GM21737 (cell line): ENCODE measurements around the gene ARHGAP6.

Experiments
- ATAC-seq: cut with Tn5 transposase; IDR thresholded peaks from one replicate; pipeline ENCODE4 v1.9.1; 2021; ENCODE audit warnings: mild to moderate bottlenecking, moderate library complexity; ENCODE audit not compliant: unreplicated experiment

The ARHGAP6 gene

GRCh38 chrX:11465648-11466411, 199.9 kb downstream of the ARHGAP6 start:
- no peak for ATAC-seq

- no peak for ATAC-seq
Measured at GRCh38 chrX:11464836-11465463, 200.8 kb downstream of the ARHGAP6 start.

- ATAC-seq, result no peak
Measured at GRCh38 chrX:11464380-11464779, 201.3 kb downstream of the ARHGAP6 start.

GRCh38 chrX:11462648-11463047, 203.1 kb downstream of the ARHGAP6 start:
- ATAC-seq, result no peak

GRCh38 chrX:11462136-11462535, 203.6 kb downstream of the ARHGAP6 start:
- no peak for ATAC-seq

GRCh38 chrX:11461201-11462001, 204.3 kb downstream of the ARHGAP6 start:
- no peak for ATAC-seq

GRCh38 chrX:11460347-11460746, 205.4 kb downstream of the ARHGAP6 start:
- no peak for ATAC-seq

- no peak for ATAC-seq
Measured at GRCh38 chrX:11458170-11458569, 207.6 kb downstream of the ARHGAP6 start.

GRCh38 chrX:11451151-11451550, 214.6 kb downstream of the ARHGAP6 start:
- ATAC-seq, result no peak

GRCh38 chrX:11450354-11450753, 215.4 kb downstream of the ARHGAP6 start:
- ATAC-seq, result no peak

- ATAC-seq, result no peak
Measured at GRCh38 chrX:11449613-11450012, 216.1 kb downstream of the ARHGAP6 start.

- ATAC-seq, result no peak
Measured at GRCh38 chrX:11447418-11447817, 218.3 kb downstream of the ARHGAP6 start.

- ATAC-seq, result no peak
Measured at GRCh38 chrX:11446949-11447348, 218.8 kb downstream of the ARHGAP6 start.

GRCh38 chrX:11446336-11446735, 219.4 kb downstream of the ARHGAP6 start:
- no peak for ATAC-seq

- no peak for ATAC-seq
Measured at GRCh38 chrX:11445540-11445939, 220.2 kb downstream of the ARHGAP6 start.

- no peak for ATAC-seq
Measured at GRCh38 chrX:11444052-11444451, 221.7 kb downstream of the ARHGAP6 start.

- ATAC-seq, result no peak
Measured at GRCh38 chrX:11439846-11440245, 225.9 kb downstream of the ARHGAP6 start.

GRCh38 chrX:11438767-11439166, 227.0 kb downstream of the ARHGAP6 start:
- no peak for ATAC-seq

- ATAC-seq, result no peak
Measured at GRCh38 chrX:11438380-11438723, 227.4 kb downstream of the ARHGAP6 start.

- no peak for ATAC-seq
Measured at GRCh38 chrX:11437642-11438379, 227.9 kb downstream of the ARHGAP6 start.

GRCh38 chrX:11435568-11435967, 230.2 kb downstream of the ARHGAP6 start:
- ATAC-seq, result no peak
